Erythroblast (primary cell): ENCODE measurements around the gene ALKBH6.
A peak's percentile ranks its signal among the peaks of the same experiment; 100 is the strongest.
"Not testable (repeated sequence)": the region's sequence is repeated elsewhere in the genome, so short reads cannot be mapped to it uniquely, and the experiment has no call there.

Source experiments
- DNase-seq, 2 experiments: peaks; one replicate each; lab custom pipeline; 2025; lab: John Stamatoyannopoulos, UW
- GATA1 ChIP-seq: IDR thresholded peaks from 2 replicates; pipeline ENCODE4 v1.6.1; 2011; ENCODE audit warnings: low read depth, mild to moderate bottlenecking, control low read depth, low read length, moderate library complexity
- POLR2A ChIP-seq: IDR thresholded peaks from 2 replicates; pipeline ENCODE4 v1.6.1; 2011; ENCODE audit warnings: mild to moderate bottlenecking, low read length

ALKBH6 gene

DNA sequence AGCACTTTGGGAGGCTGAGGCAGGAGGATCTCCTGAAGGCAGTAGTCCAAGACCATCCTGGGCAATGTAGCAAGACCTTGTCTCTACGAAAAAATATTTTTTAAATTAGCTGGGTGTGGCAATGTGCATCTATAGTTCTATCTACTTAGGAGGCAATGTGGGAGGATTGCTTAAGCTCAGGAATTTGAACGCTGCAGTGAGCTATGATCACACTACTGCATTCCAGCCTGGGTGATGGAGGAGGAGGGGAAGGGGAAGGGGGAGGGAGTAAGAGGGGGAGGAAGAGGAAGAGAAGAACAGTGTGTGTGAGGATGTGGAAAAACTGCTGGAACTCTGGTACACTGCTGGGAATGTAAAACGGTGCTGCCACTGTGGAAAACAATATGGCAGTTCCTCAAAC is 27.8 kb upstream of the ALKBH6 start:
- no peak for DNase-seq
- TF ChIP-seq POLR2A (no peak), GATA1 (no peak)

DNA sequence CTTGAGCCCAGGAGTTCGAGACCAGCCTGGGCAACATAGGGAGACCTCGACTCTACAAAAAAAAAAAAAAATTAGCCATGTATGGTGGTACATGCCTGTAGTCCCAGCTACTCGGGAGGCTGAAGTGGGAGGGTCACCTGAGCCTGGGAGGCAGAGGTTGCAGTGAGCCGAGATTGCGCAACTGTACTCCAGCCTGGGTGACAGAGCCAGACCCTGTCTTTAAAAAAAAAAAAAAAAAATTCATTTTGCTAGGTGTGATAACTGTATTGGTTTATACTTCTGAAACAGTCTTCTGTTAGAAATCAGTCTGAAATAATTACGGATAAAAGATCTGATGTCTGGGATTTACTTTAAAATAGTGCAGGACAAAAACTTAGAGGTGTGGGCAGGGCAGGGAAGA is 27.1 kb upstream of the ALKBH6 start:
- not testable (repeated sequence) for DNase-seq

DNA sequence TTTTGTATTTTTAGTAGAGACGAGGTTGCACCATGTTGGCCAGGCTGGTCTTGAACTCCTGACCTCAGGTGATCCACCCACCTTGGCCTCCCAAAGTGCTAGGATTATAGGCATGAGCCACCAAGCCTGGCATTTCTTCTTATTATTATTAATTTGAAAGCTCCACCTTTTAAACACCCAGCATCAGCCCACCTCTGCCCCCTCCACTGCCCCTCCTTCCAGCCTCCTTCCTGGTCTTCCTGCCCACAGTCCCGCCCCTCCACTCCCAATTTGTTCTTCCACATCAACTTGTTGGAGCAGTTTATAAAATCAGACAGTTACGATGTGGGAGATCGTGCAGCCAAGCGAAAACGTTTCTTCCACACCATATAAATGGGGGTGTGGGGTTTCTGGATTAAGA is 26.5 kb upstream of the ALKBH6 start:
- no peak for DNase-seq
- no peak for TF ChIP-seq POLR2A
- no peak for TF ChIP-seq GATA1

DNA sequence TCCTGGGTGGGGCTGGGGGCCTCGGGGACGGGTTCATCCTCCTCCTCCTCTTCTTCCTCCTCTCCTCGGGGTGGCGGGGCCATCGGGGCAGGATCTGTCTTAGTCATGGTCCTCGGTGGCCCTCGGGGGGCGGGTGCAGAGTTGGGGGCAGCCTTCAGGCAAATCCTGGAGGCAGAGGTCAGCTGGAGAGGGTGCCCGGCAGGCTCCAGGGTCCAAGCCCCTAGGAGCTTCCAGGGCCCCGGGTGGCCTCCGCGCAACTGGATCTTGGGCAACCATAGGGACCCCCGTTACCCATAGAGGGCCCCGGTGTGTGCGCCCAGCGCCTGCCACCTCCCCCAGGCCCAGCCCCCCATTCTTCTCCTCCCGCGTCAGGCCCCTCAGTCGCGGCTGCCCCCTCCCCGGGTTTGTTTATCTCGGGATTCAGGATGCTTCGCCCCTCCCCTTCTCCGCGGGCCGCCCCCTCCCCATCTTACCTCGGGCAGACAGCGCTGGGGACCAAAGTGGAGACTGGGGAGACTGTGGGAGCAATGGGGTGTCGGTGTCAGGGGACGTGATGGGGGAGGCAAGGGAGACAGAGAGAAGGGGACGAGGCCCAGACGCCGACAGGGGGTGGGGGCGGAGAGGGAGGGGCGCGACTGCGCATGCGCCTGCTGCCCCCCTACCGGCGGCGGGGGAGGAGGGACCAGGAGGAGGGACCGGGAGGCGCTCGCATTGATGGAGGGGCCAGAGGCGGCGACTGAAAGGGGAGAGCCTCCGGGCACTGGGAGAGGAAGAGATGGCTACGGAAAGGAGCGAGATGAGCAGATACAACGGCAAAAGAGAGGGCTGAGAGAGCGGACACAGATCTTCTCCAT is 18.5 kb upstream of the ALKBH6 start, which contains the start of gene CLIP3:
CLIP3 (minus strand) TSS at position 623 of the 854 bp plus-strand sequence; CDS start at position 107, 516 bp downstream.
- peak; percentile 28 to 33 for DNase-seq
- TF ChIP-seq GATA1 (no peak), POLR2A (no peak)

GRCh38 chr19:36031308-36031707 is 17.3 kb upstream of the ALKBH6 start:
- no peak for DNase-seq
- TF ChIP-seq GATA1 (no peak), POLR2A (no peak)

DNA sequence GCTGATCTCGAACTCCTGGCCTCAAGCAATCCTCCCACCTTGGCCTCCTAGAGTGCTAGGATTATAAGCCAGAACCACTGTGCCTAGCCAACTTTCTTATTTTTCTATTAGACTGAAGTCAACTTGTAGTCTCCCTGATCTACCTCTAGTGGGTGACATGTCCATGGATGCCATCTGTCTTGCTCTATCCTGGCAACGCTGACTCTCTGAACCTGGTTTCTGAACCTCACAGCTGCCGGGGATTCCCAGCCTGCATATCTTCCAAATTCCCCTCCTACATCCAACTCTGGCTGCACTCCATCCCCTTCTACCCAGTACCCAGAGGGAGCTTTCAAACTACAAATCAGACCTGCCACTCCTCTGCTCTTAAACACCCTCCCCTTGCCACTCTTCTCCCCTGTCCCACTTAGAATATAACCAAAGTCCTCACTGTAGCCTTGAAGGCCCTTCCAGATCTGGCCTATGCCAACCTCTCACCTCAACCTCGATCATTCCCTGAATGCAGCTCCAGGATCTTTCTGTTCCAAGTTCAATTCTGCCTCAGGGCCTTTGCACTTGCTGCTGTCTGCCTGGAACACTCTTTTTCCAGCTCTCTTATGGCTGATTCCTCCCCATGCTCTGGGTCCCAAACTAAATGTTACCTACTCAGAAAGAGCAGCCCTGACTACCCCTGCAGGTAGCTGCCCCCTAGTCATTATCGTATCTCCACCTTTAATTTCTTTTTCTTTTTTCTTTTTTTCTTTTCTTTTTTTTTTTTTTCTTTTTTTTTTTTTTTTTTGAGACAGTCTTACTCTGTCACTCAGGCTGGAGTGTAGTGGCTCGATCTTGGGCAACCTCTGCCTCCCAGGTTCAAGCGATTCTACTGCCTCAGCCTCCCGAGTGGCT is 16.5 kb upstream of the ALKBH6 start:
- TF ChIP-seq POLR2A (no peak), GATA1 (no peak)
- no peak for DNase-seq

DNA sequence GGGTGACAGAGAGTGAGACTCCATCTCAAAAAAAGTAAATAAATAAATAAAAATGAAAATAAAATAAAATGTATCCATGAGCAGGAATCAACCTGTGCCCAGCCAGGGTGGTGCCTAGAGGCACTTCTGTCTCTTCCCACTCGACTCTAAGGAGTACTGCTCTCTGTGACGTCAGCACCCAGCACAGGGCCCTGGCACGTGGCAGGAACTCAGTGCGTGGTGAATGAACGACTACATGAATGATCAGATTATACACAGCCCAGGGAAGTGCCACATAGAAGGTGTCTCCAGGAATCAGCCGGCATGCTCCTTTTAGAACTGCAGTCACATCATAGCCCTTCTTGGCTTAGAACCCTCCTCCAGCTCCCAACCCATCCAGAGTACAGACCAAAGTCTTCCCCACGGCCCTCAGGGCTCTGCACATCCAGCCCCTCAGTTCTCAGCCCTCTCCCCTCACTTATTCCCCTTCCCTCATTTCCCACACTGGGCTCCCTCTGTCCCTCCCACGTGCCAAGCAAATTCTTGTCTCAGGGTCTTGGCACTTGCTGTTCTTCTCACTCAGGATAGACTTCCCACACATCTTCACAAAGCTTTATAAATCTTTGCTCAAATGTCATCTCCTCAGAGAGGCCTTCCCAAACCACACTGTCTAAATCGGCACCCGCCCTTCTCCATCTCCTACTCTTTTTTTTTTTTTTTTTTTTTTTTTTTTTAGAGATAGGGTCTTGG is 14.5 kb upstream of the ALKBH6 start:
- TF ChIP-seq POLR2A: no peak
- TF ChIP-seq GATA1: no peak
- no peak for DNase-seq

GRCh38 chr19:36027696-36028095 is 13.7 kb upstream of the ALKBH6 start:
- no peak for DNase-seq
- TF ChIP-seq POLR2A (no peak), GATA1 (no peak)

DNA sequence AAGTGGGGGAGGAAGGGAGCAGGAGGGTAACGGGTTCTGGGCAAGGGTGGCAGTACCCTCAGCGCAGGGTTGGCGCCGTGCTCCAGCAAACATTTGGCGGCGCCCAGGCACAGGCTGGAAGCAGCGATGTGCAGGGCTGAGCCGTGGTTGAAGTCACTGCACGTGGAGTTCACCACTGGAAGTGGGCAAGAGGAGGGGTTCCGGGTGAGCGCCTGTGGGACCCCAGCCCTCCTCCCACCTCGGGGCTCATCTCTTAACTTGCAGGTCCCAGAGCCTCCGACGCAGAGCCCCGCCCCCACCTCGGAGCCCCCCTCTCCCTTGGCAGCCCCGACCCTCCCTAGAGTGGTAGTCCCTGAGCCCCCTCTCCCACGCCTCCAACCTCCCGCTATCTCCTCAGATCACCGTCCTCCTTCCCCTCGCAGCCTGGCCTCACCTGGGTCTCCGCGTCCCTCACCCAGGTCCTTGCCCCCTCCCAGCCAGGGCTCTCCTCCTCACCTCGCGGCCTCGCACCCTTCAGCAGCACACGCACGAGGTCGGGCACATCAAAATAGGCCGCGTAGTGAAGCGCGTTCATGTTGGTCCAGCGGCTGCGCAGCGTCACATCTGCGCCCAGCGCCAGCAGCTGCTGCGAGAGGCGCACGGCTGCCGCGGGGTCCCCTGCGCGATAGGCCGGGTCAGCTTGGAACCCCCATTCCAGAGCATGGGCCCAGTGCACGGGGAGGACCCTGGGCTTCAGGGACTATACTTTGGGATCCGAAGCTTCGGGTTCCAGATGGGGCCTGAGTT is 12.3 kb upstream of the ALKBH6 start:
- DNase-seq: no peak
- TF ChIP-seq POLR2A: no peak
- TF ChIP-seq GATA1: no peak

- no peak for DNase-seq
- TF ChIP-seq GATA1 (no peak), POLR2A (no peak)
Measured at GRCh38 chr19:36025541-36025940, 11.5 kb upstream of the ALKBH6 start.

DNA sequence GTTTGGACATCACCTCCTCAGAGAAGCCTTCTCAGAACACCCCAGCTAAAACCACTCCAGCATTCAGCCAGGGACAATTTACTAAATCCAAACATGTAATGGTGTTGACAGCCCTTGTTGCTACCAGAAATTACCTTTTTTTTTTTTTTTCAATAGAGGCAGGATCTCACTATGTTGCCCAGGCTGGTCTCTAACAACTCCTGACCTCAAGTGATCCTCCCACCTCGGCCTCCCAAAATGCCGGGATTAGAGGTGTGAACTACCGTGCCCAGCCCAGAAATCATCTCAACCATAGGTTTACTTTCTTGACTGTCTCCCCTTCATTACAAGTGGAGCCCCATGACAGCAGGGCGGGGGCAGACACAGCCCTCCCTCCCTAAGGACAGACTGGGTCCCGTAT is 9.4 kb upstream of the ALKBH6 start:
- DNase-seq: no peak
- no peak for TF ChIP-seq GATA1
- no peak for TF ChIP-seq POLR2A

GRCh38 chr19:36019061-36019670 is 5.2 kb upstream of the ALKBH6 start:
- TF ChIP-seq GATA1 (no peak), POLR2A (no peak)
- DNase-seq: no peak
